Central memory CD8-positive, alpha-beta T cell (primary cell): ENCODE results near the gene ARHGEF10L.

Experiments
- ATAC-seq: fragments of 150-1000 bp; cut with Tn5 transposase; replicated peaks from 2 replicates; pipeline ENCODE4 v1.10.0; 2022; ENCODE audit warnings: mild to moderate bottlenecking, moderate FRiP score, moderate number of reproducible peaks; ENCODE audit not compliant: poor library complexity, severe bottlenecking; ENCODE audit errors: extremely low read depth
- DNase-seq, 2 donors: peaks; one replicate each; pipeline ENCODE4 v3.0.0; 2021; ENCODE audit warnings: low spot score in 2 of 2
- H3K27ac Mint-ChIP-seq: one replicate; pipeline ENCODE4 v1.8.0; 2022; ENCODE audit warnings: low read depth, mild to moderate bottlenecking, moderate library complexity, mixed read lengths
- H3K27me3 Mint-ChIP-seq: one replicate; pipeline ENCODE4 v1.8.0; 2022; ENCODE audit warnings: mixed read lengths
- H3K36me3 Mint-ChIP-seq: one replicate; pipeline ENCODE4 v1.8.0; 2022; ENCODE audit warnings: mild to moderate bottlenecking, moderate library complexity, mixed read lengths; ENCODE audit not compliant: insufficient read depth
- H3K4me1 Mint-ChIP-seq: one replicate; pipeline ENCODE4 v1.8.0; 2022; ENCODE audit warnings: mixed read lengths
- H3K4me3 Mint-ChIP-seq: one replicate; pipeline ENCODE4 v1.8.0; 2022; ENCODE audit warnings: mild to moderate bottlenecking, moderate library complexity, mixed read lengths
- H3K9me3 Mint-ChIP-seq: one replicate; pipeline ENCODE4 v1.8.0; 2022; ENCODE audit warnings: mixed read lengths

Gene ARHGEF10L

DNA sequence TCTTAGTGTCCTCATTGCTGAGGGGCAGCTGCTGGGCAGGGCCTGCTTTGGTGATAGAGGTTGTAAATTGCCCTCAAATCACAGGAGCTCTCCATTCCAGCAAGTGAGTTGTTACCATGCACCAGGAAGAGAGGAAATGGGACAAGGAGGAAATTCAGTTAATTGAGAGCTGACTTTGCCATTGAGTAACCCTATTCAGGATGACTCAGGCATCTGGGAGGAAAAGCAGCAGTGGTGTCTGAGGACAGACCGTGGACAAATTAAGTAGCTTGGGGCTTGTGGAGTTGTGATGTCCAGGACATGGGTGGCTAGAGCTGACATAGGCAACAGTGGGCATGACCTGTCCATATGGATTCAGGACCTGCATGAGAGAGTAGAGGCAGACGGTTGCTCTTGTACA, 5.9 kb downstream of the ARHGEF10L start:
- H3K4me1 Mint-ChIP-seq, result no peaks in the 10 kb centered on the region
- H3K9me3 Mint-ChIP-seq, result no peaks in the 10 kb centered on the region
- ATAC-seq (no peak), DNase-seq (no peak)
- H3K27me3 Mint-ChIP-seq, result peaks cover 77% of the 10 kb centered on the region
- no peaks in the 10 kb centered on the region for H3K36me3 Mint-ChIP-seq
- no peak overlapping the region for H3K27ac Mint-ChIP-seq
- no peak overlapping the region for H3K4me3 Mint-ChIP-seq

- Mint-ChIP-seq H3K4me1 (no peaks in the 10 kb centered on the region), H3K27me3 (peaks cover 79% of the 10 kb centered on the region), H3K4me3 (no peak overlapping the region), H3K27ac (no peak overlapping the region), H3K36me3 (no peaks in the 10 kb centered on the region), H3K9me3 (no peaks in the 10 kb centered on the region)
- ATAC-seq, result no peak
- DNase-seq, result no peak
Measured at GRCh38 chr1:17546946-17547670, 7.6 kb downstream of the ARHGEF10L start.

- no peaks in the 10 kb centered on the region for H3K4me1 Mint-ChIP-seq
- no peak overlapping the region for H3K4me3 Mint-ChIP-seq
Measured at GRCh38 chr1:17549384-17549783, 9.9 kb downstream of the ARHGEF10L start.

GRCh38 chr1:17550729-17551584, 11.5 kb downstream of the ARHGEF10L start:
- H3K4me3 Mint-ChIP-seq, result no peak overlapping the region
- ATAC-seq (no peak), DNase-seq (no peak)
- no peaks in the 10 kb centered on the region for H3K4me1 Mint-ChIP-seq
- no peaks in the 10 kb centered on the region for H3K36me3 Mint-ChIP-seq
- no peaks in the 10 kb centered on the region for H3K9me3 Mint-ChIP-seq
- H3K27ac Mint-ChIP-seq, result no peak overlapping the region
- peaks cover 79% of the 10 kb centered on the region for H3K27me3 Mint-ChIP-seq

More at GRCh38 chr1:17549384-17549783, 9.9 kb downstream of the ARHGEF10L start:
- H3K27ac Mint-ChIP-seq, result no peak overlapping the region
- no peaks in the 10 kb centered on the region for H3K9me3 Mint-ChIP-seq
- DNase-seq, result no peak
- ATAC-seq, result no peak
- peaks cover 95% of the 10 kb centered on the region for H3K27me3 Mint-ChIP-seq
- H3K36me3 Mint-ChIP-seq, result no peaks in the 10 kb centered on the region

- no peaks in the 10 kb centered on the region for H3K36me3 Mint-ChIP-seq
- H3K9me3 Mint-ChIP-seq, result no peaks in the 10 kb centered on the region
- H3K4me3 Mint-ChIP-seq, result no peak overlapping the region
- no peak for DNase-seq
- no peak overlapping the region for H3K27ac Mint-ChIP-seq
- H3K4me1 Mint-ChIP-seq, result no peaks in the 10 kb centered on the region
- peaks cover 71% of the 10 kb centered on the region for H3K27me3 Mint-ChIP-seq
- ATAC-seq, result no peak
Measured at GRCh38 chr1:17551755-17552234, 12.3 kb downstream of the ARHGEF10L start.

DNA sequence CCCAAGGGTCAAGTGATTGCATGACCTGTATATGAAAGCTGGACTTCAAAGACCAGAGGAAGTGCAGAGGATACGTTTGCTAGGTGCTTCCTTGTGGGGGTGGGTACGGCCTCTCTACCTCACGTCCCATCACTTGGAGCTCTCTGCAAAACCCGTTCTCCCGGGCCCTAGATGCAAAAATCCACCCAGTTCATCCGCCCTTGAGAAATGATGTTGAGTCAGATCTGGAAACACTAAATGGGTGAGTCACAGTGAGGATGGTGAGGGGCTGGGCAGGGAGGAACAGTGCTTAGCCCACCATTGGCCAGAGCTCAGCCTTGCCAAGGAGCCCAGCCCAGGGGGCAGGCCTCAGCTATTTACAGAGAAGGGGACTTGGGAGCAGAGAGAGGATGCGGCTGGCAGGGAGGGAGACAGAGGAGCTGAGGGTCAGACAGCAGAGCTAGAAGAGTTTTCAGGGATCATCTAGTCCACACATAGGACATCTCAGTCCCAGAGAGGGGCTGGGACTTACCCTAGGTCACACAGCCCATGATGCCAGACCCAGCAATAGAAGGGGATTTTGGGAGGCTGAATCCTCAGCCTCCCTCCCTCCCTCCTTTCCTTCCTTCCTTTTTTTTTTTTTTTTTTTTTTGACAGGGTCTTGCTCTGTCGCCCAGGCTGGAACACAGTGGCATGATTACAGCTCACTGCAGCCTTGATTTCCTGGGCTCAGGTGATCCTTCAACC, 14.6 kb downstream of the ARHGEF10L start:
- H3K4me1 Mint-ChIP-seq, result no peaks in the 10 kb centered on the region
- H3K36me3 Mint-ChIP-seq, result no peaks in the 10 kb centered on the region
- ATAC-seq (no peak), DNase-seq (no peak)
- no peak overlapping the region for H3K4me3 Mint-ChIP-seq
- peaks cover 48% of the 10 kb centered on the region for H3K27me3 Mint-ChIP-seq
- H3K27ac Mint-ChIP-seq, result no peak overlapping the region
- H3K9me3 Mint-ChIP-seq, result no peaks in the 10 kb centered on the region

DNA sequence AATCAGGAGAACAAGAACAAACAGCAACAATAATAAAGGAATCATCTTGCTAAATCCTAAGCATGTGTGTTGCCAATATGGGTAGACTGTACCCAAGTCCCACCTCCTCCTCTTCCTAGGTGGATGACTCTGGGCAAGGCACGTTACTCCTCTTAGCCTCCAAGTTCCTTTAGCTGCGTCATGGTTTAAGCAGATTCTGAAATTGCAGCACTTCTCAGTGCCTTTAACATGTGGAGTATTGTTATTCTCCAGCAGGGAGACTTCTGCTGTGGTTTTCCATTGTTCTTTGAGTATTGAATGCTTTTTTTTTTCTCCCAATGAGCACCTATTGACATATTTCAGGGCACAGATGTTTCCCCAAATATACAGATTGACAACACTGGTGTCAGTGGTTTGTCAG, 15.5 kb downstream of the ARHGEF10L start:
- Mint-ChIP-seq H3K9me3 (no peaks in the 10 kb centered on the region), H3K27me3 (peaks cover 40% of the 10 kb centered on the region), H3K27ac (no peak overlapping the region), H3K36me3 (no peaks in the 10 kb centered on the region), H3K4me1 (no peaks in the 10 kb centered on the region), H3K4me3 (no peak overlapping the region)
- DNase-seq, result no peak
- ATAC-seq, result no peak

DNA sequence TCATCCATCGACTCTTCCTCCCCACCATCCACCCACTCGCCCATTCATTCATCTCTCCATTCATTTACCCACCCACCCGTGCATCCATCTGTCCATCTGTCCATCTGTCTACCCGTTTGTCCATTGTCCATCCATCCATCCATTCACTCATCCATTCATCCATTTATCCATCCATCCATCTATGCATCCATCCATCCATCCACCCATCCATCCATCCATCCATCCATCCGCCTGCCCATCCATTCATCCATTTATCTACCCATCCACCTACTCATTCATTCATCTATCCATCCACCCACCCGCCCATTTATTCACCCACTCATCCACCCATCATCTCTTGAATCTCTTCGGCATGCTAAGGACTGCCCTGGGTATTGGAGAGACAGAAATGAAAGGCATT, 18.5 kb downstream of the ARHGEF10L start:
- Mint-ChIP-seq H3K4me3 (no peak overlapping the region), H3K4me1 (no peaks in the 10 kb centered on the region), H3K27ac (no peak overlapping the region), H3K27me3 (peaks cover 26% of the 10 kb centered on the region), H3K36me3 (no peaks in the 10 kb centered on the region), H3K9me3 (no peaks in the 10 kb centered on the region)
- DNase-seq, result no peak
- no peak for ATAC-seq

DNA sequence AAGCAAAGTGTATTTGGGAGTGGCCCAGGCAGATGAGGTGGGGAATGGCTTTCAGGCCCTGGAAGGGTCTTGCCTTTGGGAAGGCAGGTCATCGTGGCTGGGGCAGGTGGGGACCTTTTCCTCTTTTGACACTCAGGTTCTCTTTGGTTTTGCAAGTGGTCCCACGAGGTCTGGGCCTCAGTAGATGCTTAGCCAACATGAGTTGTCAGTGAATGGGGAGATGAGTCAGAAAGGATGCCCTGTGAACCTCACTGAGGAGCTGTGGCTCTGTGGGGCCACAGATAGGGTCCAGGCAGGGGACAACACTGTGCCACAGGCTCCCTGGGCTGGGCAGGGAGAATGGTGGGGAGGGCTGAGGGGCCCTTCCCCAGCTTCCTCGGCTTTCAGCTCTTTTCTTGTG, 19.0 kb downstream of the ARHGEF10L start:
- ATAC-seq (no peak), DNase-seq (no peak)
- H3K9me3 Mint-ChIP-seq, result no peaks in the 10 kb centered on the region
- peaks cover 21% of the 10 kb centered on the region for H3K27me3 Mint-ChIP-seq
- no peaks in the 10 kb centered on the region for H3K36me3 Mint-ChIP-seq
- no peak overlapping the region for H3K4me3 Mint-ChIP-seq
- H3K4me1 Mint-ChIP-seq, result no peaks in the 10 kb centered on the region
- H3K27ac Mint-ChIP-seq, result no peak overlapping the region

- Mint-ChIP-seq H3K27ac (no peak overlapping the region), H3K9me3 (no peaks in the 10 kb centered on the region)
Measured at GRCh38 chr1:17558954-17559614, 19.6 kb downstream of the ARHGEF10L start.

DNA sequence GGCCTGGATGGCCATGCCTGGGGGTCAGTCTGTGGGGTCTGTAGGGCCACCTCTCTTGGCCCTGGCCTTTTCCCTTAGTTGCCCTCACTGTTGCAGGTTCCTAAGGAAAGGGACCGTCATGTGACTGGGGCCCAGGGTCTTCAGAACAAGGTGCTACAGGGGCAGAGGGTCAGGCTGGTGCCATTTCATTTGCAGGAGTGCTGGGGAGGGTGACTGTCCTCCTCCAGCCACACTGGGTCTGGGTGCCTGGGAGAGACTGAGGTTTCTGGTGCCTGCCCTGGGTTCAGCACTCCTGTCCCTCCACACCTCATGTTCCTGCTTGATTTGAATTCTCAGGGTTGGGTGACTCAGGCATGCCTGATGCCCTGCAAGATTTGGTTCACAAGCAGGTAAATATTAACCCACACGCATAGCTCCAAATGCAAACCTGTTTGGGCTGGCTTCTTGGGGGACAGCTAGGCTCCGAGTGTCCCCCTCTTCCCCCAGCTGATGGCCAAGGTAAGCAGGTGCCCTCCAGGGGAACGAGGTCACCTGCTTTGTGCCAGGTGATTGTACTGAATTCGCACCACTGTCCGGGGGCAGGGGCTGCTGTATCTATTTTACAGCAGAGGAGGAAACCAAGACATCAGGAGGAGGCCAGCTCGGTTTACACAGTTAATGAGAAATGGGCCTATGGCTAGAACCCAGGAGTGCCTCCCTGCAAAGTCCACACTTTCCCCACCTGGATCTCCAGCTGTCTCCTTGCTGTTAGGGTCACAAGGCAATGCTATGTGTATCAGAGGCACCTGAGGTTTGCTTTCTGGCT, 20.3 kb downstream of the ARHGEF10L start:
- no peak overlapping the region for H3K27ac Mint-ChIP-seq
- no peak for ATAC-seq

More at GRCh38 chr1:17558954-17559614, 19.6 kb downstream of the ARHGEF10L start:
- Mint-ChIP-seq H3K27me3 (peaks cover 16% of the 10 kb centered on the region), H3K36me3 (no peaks in the 10 kb centered on the region), H3K4me3 (no peak overlapping the region), H3K4me1 (no peaks in the 10 kb centered on the region)
- DNase-seq (no peak), ATAC-seq (no peak)

GRCh38 chr1:17561247-17561548, 21.7 kb downstream of the ARHGEF10L start:
- no peak for ATAC-seq
- DNase-seq, result no peak
- Mint-ChIP-seq H3K27ac (no peak overlapping the region), H3K4me1 (no peaks in the 10 kb centered on the region), H3K4me3 (no peak overlapping the region), H3K9me3 (no peaks in the 10 kb centered on the region), H3K36me3 (peaks cover 1% of the 10 kb centered on the region), H3K27me3 (peaks cover 13% of the 10 kb centered on the region)

More for the DNA sequence above, 20.3 kb downstream of the ARHGEF10L start:
- Mint-ChIP-seq H3K36me3 (no peaks in the 10 kb centered on the region), H3K9me3 (no peaks in the 10 kb centered on the region), H3K4me3 (no peak overlapping the region), H3K4me1 (no peaks in the 10 kb centered on the region), H3K27me3 (peaks cover 13% of the 10 kb centered on the region)
- no peak for DNase-seq
